HG03066 (cell line): Measurements from ENCODE around the gene GOLGA8A.
"Not testable (repeated sequence)": the region's sequence is repeated elsewhere in the genome, so short reads cannot be mapped to it uniquely, and the experiment has no call there.

Experiments
- ATAC-seq: cut with Tn5 transposase; IDR thresholded peaks from one replicate; pipeline ENCODE4 v1.9.1; 2021; ENCODE audit warnings: low read depth; ENCODE audit not compliant: unreplicated experiment

The GOLGA8A gene

DNA sequence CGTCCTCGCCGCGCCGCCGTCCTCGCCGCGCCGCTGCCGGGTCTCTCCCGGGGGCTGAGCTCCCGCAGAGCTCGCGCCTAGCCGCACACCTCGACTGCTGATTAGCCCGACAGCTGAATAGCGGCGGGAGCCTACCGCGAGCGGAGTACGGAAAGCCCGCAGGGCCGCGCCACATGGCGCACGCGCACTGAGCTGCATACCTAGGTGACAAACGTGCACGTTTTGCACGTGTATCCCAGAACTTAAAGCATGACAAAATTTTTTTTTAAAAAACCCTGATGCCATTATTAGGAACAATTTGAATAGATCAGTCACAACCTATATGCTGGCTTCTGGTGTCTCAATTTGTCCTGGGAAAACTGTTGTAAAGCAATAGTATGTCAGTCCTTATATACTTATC lies at the start of gene GOLGA8A:
Gene GOLGA8A (minus strand): TSS at position 122 of the 400 bp plus-strand sequence. CDS start 48,117 bp downstream, outside the sequence.
- peak; percentile 55 for ATAC-seq

DNA sequence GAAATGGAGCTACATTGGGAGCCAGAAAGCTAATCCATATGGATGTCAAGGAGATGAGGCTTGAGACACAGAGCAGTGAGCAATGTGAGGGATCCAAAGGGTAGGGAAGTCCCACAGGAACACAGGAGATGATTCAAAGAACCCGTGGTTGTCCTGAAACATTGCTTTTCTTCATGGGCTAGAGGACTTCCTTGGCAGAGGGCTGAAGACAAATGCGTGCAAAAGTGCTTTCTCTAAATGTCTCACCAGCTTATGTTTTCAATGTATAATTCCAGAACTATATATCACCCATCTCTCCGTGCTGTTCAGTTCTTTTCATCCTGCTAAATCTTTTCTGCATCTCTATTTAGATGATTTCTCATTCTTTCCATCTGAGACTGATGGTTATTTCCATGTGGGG lies 46.0 kb upstream of the GOLGA8A start:
- no peak for ATAC-seq

DNA sequence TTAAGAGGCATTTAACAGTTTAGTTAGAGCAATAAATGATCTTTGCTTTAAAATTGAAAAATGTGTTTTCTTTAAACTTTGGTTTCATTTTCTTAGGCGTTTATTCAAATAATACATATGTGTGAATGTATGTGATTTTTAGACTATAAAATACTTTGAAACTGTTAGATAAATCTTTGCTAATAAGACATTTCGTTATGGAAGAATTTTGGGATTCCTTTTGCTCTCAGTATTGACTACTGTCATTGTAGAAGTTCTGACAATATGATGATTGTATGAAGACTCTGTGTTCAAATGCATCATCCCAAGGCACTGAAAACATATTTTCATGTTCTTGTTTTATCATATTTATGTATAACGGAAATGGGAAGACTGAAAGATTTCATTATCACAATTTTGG lies 43.8 kb upstream of the GOLGA8A start:
- ATAC-seq, result no peak

GRCh38 chr15:34473840-34474239 lies 36.2 kb upstream of the GOLGA8A start:
- no peak for ATAC-seq

GRCh38 chr15:34472947-34473346 lies 35.3 kb upstream of the GOLGA8A start:
- no peak for ATAC-seq

GRCh38 chr15:34470892-34471291 lies 33.3 kb upstream of the GOLGA8A start:
- ATAC-seq, result no peak

- ATAC-seq, result no peak
Measured at GRCh38 chr15:34470091-34470490, 32.5 kb upstream of the GOLGA8A start.

DNA sequence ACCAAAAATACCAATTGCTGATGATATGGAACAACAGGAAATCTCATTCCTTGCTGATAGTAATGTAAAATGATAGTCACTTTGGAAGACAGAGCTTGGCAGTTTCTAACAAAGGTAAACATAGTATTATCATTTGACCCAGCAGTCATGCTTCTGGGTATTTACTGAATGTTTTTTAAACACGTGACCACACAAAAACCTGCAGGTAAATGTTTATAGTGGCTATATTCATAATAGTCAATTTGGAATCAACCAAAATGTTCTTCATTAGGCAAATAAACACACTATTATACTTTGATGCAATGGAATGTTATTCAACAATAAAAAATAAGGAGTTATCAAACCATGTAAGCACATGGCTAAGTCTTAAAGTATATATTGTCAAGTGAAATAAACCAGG lies 24.1 kb upstream of the GOLGA8A start:
- no peak for ATAC-seq

- ATAC-seq, result no peak
Measured at GRCh38 chr15:34460451-34460850, 22.8 kb upstream of the GOLGA8A start.

- ATAC-seq, result no peak
Measured at GRCh38 chr15:34456658-34457057, 19.1 kb upstream of the GOLGA8A start.

DNA sequence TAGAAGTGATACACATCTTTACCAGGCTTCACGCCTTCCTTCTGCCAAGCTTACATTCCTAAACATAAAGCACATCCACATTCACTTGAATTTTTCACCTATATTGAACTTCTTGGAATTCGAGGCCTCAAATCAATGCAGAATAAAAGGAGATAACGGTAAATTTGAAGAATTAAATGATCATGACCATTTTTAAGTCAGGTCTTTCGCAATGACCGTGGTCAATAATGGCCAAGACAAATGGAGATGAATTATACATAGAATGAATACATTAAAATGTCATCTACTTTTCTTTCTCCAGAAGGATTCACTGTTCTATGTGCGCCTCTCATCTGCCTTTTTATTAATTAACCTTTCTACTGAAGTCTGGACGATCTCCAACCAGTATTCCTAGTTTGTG lies 5.3 kb upstream of the GOLGA8A start:
- ATAC-seq, result no peak

DNA sequence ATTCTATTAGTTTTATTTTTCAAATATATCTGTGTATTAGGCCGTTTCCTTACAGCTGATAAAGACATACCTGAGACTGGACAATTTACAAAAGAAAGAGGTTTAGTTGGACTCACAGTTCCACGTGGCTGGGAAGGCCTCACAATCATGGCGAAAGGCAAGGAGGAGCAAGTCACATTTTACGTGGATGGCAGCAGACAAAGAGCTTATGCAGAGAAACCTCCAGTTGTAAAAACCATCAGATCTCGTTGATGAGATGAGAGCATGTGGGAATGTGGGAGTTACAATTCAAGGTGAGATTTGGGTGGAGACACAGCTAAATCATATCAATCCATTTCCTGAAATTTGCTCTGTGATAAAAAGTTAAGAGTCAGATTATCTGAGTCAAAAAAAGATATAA lies 2.3 kb upstream of the GOLGA8A start:
- no peak for ATAC-seq

- no peak for ATAC-seq
Measured at GRCh38 chr15:34436956-34437442, 609 bp downstream of the GOLGA8A start.

DNA sequence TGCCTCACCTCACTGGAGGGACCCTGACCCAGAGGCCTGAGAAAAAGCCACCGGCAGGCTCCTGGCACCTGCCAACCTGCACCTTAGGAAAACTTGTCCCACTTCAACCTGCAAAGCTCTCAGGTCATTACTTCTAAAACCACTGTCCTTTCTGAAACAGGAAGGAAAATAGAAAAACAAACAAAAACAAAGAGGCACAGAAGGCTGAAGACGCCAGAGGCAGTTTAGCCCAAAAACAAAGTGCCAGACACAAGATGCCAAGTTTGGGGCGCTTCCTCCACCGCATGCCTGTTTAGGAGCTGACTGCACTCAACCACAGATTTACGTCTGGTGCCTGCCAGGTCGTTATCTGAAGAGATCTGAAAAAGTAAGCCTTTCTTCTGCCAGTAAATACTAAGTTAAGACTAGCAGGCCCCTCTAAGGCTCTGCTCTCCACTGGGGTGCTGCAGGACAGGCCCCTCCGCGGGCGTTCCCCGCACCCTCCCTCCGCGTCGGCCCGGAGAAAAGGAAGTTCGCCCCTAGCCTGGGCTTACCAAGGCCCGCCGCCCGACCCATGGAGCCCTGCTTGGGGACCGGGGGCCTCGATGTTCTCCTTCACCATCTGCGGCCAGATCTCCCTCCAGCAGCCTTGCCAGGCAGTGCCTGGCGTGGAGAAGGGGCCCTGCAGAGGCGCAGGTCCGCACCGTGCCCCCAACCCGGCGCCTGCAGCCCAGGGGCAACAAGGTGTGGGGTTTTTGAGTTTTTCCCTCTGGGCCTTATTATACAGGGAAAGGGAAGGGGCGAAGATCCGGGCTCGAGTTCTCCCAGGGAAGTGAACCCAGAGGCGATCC lies 1.3 kb downstream of the GOLGA8A start:
- no peak for ATAC-seq

DNA sequence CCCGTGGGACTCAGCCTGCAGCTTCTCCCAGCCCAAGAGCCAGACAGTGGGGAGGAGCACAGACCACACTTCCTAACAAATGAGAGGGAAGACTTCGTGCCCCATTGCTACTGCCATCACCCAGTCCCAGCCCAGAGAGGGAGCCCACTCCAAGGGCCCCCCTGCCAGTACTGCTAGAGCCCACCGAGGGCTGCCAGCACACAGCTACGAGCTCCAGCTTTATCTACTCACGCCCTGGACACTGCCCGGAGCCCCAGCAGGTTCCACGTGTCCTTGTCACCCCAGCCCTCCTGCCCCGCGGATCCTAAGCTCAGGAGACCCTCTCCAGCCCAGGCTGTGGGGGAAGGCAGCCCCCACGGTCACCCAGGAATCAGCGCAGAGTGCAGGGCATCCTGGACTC lies 1.9 kb downstream of the GOLGA8A start:
- no peak for ATAC-seq

GRCh38 chr15:34434627-34435305 lies 2.8 kb downstream of the GOLGA8A start:
- ATAC-seq, result no peak

DNA sequence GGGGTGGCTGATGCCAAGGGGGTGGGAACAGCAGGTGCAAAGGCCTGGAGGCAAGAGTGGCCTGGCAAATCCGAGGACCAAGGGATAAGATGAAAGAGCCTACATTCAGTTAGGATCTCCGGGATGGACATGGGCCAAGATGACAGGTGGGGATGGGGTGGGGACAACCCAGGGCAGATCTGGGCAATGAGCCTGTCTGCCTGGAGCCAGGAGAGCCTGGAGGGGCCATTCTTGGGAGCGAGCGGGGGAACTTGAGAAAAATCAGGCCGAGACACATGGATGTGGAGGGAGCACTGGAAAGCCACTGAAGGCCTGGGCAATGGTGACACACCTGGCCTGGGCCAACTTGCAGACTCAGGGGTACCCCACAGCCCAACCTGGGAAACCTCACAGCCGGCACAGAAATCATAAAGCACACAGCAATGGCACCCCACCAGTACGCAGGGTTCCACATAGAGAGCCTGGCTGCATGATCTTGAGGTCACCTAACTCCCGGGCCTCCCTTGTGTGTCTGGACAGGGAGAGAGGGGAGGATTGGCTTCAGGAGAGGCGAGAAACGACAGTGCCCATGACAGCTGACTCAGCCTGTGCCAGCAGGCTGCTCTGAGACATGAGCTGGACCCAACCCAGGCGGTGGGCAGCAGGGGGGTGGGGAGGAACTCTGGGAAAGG lies 3.5 kb downstream of the GOLGA8A start:
- not testable (repeated sequence) for ATAC-seq

GRCh38 chr15:34430642-34431041 lies 7.0 kb downstream of the GOLGA8A start:
- ATAC-seq, result not testable (repeated sequence)

GRCh38 chr15:34423425-34424090 lies 14.1 kb downstream of the GOLGA8A start:
- ATAC-seq, result not testable (repeated sequence)

DNA sequence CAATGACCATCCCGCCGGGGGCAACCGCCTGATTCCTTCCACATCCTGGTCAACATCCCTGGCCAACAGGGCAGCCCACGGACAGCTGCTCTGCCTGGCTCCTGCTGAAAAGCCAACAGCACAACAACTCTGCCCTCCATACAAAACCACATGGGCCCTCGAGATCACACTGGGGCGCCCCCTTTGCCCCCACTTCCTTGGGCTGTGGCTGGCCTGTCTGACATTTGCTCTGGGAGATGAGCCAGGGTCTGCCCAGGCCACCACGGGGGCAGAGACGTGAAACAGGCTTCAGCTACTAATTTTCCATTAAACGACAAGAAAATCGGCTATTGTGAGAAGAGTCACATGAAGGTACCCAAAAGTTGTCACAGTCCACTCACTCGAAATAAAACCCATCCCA lies 16.7 kb downstream of the GOLGA8A start:
- not testable (repeated sequence) for ATAC-seq

- ATAC-seq, result not testable (repeated sequence)
Measured at GRCh38 chr15:34418435-34418834, 19.2 kb downstream of the GOLGA8A start.
